ENCODE data around the gene RAB7B.

The RAB7B gene

GRCh38 chr1:205993068-205993467, 10.1 kb downstream of the RAB7B start:
- no peak for DNase-seq

GRCh38 chr1:205992218-205992882, 10.8 kb downstream of the RAB7B start:
- DNase-seq, result no peak

- DNase-seq, result no peak
Observed at GRCh38 chr1:205991237-205991636, 12.0 kb downstream of the RAB7B start.

GRCh38 chr1:205990226-205990625, 13.0 kb downstream of the RAB7B start:
- no peak for DNase-seq

- DNase-seq, result no peak
Observed at GRCh38 chr1:205989786-205990185, 13.4 kb downstream of the RAB7B start.

- DNase-seq, result no peak
Observed at GRCh38 chr1:205988585-205988995, 14.6 kb downstream of the RAB7B start.

- no peak for DNase-seq
Observed at GRCh38 chr1:205986861-205987260, 16.3 kb downstream of the RAB7B start.

GRCh38 chr1:205986292-205986691, 16.9 kb downstream of the RAB7B start:
- no peak for DNase-seq

- no peak for DNase-seq
Observed at GRCh38 chr1:205985330-205986005, 17.7 kb downstream of the RAB7B start.

- peak; percentile 16 for DNase-seq
Observed at GRCh38 chr1:205983925-205984725, 19.1 kb downstream of the RAB7B start.

GRCh38 chr1:205981257-205981656, 21.9 kb downstream of the RAB7B start:
- DNase-seq, result no peak

- no peak for DNase-seq
Observed at GRCh38 chr1:205980237-205980870, 22.8 kb downstream of the RAB7B start.

- no peak for DNase-seq
Observed at GRCh38 chr1:205979301-205979700, 23.9 kb downstream of the RAB7B start.

GRCh38 chr1:205978676-205979075, 24.5 kb downstream of the RAB7B start:
- DNase-seq, result no peak

- peak; percentile 54 for DNase-seq
Observed at GRCh38 chr1:205977402-205978014, 25.7 kb downstream of the RAB7B start.

GRCh38 chr1:205976708-205977401, 26.3 kb downstream of the RAB7B start:
- no peak for DNase-seq

- no peak for DNase-seq
Observed at GRCh38 chr1:205976036-205976435, 27.2 kb downstream of the RAB7B start.

- peak; percentile 20 for DNase-seq
Observed at GRCh38 chr1:205975387-205975998, 27.7 kb downstream of the RAB7B start.

GRCh38 chr1:205974712-205975111, 28.5 kb downstream of the RAB7B start:
- DNase-seq, result no peak

GRCh38 chr1:205973377-205974232, 29.6 kb downstream of the RAB7B start:
- no peak for DNase-seq

Data from T1000 (cell line).